GM19043 (cell line): Measurements from ENCODE around the gene SMPD4.
"Not testable (repeated sequence)": the region's sequence is repeated elsewhere in the genome, so short reads cannot be mapped to it uniquely, and the experiment has no call there.

Experiments
- ATAC-seq: cut with Tn5 transposase; IDR thresholded peaks from one replicate; pipeline ENCODE4 v1.9.1; 2021; ENCODE audit warnings: low read depth; ENCODE audit not compliant: unreplicated experiment

Gene SMPD4

GRCh38 chr2:130160131-130160530 lies 21.3 kb downstream of the SMPD4 start:
- no peak for ATAC-seq

DNA sequence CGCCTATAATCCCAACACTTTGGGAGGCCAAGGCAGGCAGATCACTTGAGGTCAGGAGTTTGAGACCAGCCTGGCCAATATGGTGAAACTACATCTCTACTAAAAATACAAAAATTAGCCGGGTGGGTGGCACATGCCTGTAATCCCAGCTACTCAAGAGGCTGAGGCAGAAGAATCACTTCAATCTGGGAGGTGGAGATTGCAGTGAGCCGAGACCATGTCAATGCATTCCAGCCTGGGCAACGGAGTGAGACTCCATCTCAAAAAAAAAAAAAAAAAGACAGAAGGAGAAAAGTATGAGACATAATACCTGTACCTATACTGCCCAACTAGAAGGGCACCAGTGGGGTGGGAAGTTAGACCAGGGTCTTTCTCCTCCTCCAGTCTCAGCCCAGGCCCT lies 22.0 kb downstream of the SMPD4 start:
- not testable (repeated sequence) for ATAC-seq

- ATAC-seq: no peak
Observed at GRCh38 chr2:130158631-130159030, 22.8 kb downstream of the SMPD4 start.

GRCh38 chr2:130157825-130158514 lies 23.4 kb downstream of the SMPD4 start:
- ATAC-seq: peak; percentile 88

DNA sequence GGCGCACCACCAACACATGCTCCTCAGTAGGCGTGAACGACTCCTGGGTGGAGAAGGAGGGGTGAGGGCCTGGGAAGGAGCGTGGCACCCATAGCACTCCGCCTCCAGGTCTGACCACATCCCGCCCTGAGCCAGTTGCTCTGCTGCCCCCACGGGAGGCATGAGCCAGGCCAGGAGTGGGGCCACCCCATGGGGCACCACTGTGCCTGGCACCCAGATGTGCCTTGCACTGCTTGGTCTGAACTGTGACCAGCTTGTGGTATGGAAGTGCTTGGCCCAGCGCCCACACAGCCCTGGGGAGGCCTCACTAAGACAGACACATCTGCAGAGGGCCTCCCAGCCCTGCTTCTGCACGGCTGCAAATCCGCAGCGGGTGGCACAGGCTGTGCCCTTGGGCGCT lies 24.0 kb downstream of the SMPD4 start:
- ATAC-seq: not testable (repeated sequence)

DNA sequence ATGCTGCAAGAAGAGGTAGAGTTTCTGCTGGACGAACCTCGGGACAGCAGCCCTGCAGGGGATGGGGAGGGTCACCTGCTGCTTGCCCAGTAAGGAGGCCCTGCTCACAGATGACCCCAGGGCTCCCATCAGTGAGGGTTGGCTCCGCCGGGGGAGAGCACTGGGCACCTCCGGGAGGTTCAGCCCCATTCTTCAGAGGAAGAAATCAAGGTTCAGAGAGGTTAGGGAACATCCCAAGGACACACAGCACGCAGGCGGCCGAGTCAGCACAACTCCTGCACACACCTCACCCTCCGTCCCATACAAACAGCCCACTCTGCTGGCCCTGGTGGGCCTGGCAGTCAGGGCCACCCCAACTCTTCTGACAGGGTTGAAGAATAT lies 24.8 kb downstream of the SMPD4 start:
- ATAC-seq: no peak

DNA sequence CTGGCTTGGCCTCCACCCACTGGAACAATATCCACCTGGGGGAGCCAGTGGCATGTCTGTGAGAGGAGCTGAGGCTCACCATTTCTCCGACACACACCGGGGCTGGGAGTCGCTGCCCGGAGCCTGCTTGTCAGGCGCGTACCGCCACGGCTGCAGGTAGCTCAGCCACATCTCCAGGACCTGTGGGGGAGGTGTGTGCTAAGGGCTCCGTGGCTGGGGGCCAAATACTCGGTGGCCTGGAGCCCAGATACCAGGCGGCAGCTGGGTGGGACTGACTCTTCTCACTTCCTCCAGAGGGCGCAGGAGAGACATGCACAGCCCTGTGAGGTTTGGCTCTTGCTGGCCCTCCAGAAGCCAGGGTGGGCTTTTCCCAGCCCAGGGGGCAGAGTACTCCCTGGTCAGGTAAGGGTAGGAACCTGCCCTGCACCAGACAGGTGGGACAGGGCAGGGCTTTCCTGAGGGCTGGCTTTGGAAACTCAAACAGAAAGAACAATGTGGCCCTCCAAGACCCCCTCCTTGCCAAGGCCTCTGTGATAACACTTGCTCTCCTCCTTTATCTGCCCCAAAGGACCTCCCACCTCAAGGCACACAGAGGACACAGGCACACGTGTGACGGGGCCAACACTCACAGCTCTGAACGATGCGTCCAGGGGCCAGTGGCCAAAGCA lies 25.3 kb downstream of the SMPD4 start:
- ATAC-seq: not testable (repeated sequence)

DNA sequence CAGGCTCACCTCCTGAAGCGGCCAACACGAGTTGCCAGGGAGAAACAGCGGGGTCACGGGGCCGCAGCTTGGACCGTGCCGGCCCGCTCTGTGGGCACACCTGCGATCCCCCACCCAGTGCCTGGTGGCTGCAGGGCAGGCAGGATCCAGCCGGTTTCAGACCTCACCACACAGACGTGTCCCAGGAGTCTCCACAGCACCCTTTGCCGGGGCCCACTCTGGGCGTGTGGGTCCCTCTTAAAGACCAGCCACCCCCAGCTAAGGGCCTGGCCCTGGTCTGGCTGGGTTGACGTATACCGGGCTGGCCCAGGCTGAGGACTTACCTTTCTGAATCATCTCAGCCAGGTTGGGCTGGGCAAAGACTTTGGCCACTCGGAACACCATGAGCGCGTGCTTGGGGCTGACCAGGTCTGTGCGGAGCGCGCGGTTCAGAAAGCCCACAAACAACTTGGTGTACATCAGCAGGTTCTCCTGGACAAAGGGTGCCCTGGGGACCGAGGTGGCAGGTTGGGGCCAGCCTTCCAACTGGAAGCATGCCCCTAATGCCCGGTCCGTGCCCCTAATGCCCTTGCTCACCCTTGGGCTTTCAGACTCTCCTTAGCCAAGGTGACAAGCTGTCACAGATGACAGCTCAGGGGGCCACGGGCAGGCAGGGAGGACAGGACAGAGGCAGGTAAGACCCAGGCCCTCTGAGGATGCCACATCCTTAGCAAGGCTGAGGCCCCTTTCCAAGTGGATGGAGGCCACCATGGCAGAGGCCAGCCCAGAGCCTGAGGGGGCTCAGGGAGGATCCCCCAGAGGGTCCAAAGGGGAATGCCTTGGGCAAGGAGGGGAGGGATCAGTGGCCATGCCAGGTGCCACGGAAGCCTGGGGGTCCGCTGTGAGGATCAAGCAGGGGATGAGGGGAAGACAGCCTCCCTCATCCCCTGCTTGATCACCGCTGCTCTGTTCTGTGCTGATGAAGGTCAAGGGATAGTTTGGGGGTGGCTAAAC lies 26.3 kb downstream of the SMPD4 start:
- ATAC-seq: no peak

DNA sequence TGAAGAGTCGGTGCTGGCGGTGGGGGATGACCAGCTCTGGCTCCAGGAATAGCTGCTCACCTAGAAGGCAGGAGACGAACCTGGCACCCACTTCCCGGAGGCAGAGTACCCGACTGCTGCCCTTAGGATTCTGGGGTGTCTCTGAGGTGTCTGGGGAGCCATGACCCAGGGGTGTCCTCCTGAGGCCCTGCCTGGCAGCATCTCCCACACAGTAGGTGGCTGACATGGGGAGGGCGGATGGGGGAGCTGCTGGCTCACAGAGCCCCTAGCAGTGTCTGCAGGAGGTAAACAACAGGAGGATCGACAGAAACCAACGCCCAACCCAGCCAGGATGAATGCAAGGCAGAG lies 27.0 kb downstream of the SMPD4 start:
- not testable (repeated sequence) for ATAC-seq

- not testable (repeated sequence) for ATAC-seq
Observed at GRCh38 chr2:130153721-130154422, 27.5 kb downstream of the SMPD4 start.

GRCh38 chr2:130152816-130153595 lies 28.4 kb downstream of the SMPD4 start:
- no peak for ATAC-seq

GRCh38 chr2:130152136-130152815 lies 29.1 kb downstream of the SMPD4 start:
- ATAC-seq: not testable (repeated sequence)

DNA sequence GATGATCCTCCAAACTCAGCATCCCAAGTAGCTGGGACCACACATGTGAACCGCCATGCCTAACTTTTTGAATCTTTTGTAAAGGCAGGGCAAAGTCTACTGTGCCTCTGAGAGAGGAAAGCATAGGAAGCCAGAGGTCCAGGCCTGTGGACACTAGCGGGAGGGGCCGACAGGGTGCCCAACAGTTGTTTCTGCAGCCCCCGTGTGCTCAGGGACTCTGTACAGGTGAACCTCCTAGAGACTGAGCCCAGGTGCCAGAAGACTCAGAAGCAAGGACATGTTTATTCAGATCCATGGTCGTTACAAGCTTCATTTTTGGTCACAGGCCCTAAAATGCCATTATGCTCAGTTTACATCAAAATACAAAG lies 30.3 kb downstream of the SMPD4 start:
- not testable (repeated sequence) for ATAC-seq

DNA sequence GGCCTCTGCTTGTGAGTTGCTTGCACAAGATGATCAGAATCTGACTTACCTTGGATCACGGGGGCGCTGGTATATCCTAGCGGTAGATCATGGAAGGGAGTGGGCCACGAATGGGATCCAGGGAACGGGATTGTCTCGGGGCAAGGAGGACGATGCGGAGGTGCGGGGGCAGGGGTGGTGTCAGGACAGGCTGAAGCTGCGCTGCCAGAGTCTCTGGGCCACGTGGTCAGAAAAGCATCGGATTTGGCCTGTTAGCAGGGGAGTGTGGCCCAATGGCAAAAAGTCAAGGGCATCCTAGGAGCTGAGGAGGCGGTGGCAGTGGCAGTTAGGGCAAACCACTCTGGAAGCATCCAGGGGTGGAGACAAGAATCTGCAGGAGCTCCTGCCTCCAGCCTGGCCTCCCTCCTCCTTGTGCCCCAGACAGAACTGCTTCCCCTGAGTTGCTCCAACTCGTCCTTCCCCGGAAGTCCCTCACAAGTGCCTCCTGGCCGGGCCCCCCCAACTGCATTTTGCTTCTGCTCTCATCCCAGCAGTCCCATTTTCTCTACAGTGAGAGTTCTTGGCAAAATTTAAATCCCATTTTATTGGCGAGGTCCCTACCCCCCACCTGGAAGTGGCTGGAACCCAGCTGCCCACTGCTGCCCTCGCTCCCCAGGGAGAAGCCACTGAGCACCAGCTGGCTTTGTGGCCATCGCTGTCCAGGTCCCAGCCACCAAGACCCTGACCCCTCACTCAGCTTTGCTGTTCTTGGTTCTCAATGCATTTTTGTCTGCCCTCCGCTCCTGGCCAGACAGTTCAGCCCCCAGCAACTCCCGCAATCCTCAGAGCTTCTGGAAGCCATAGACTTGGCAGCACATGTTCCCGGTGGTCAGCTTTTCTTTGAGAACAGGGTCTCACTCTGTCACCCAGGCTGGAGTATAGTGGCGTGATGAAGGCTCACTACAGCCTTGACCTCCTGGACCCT lies 30.9 kb downstream of the SMPD4 start:
- ATAC-seq: no peak

GRCh38 chr2:130148515-130148914 lies 32.9 kb downstream of the SMPD4 start:
- ATAC-seq: not testable (repeated sequence)

DNA sequence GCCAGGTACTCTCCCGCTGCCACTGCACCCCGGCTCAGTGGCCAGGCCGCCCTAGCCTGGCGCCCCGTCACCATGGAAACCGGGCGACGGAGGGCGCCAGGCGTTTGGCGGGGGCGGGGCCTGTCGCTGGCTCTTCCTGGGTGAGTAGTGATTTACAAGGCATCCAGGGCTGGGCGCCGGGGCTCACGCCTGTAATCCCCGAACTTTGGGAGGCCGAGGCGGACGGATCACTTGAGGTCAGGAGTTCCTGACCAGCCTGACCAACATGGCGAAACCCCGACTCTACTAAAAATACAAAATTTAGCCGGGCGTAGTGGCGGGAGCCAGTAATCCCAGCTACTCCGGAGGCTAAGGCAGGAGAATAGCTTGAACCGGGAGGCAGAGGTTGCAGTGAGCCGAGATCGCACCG lies 36.4 kb downstream of the SMPD4 start, which contains the start of gene CCDC74B:
CCDC74B (minus strand) TSS at position 107 of the 409 bp plus-strand sequence. CDS start 116 bp downstream, outside the sequence.
- ATAC-seq: peak; percentile 91

DNA sequence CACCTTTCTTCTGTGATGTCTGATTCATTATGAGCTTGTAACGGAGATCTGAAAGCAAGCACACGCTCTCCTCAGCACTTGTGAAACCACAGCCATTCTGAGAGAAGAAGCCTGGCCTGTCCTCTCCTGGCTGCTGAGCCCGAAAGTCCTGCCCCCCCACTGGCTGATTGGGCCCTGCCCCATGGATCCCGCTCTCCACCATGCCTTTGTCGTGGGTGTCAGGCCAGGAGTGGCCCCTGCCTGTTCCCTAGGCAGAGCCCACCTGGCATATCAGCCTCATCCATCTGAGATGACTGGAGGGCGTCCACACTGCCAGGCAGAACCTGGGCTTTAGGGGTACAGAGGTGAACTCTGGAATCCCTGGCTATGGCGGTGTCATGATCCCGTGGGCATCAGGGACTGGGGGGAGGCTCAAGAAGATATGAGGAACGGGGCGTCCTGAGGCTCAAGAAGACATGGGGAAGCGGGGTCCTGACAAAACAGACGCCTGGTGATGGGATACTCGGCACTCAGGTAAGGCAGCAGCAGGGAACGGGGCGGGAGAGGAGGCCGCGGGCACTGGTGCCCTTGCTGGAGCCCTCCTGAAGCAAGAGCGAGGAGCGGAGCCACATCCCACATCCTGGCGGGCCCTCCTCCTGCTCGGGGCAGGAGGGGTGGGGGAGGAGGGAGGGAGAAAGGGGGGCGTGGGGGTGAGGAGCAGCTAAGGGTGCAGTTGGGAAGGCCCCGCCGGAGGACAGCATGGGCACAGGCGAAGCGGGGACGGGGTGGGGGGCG lies 37.9 kb downstream of the SMPD4 start:
- ATAC-seq: not testable (repeated sequence)
